Esophagus squamous epithelium (tissue), 5 donors: Measurements from ENCODE around the gene MBD6. TPM values are rescaled to one million over a fixed set of nuclear protein-coding genes. Genes with fewer than 3 reads are reported as not detected.

ENCODE experiments used
- DNase-seq: peaks from one replicate; lab custom pipeline; 2025; lab: John Stamatoyannopoulos, UW
- H3K27ac ChIP-seq, 4 donors: fragments of 200-600 bp; sonication (generic); one replicate each; pipeline ENCODE4 v1.5.1; 2016 to 2019; ENCODE audit warnings: mild to moderate bottlenecking in 1 of 4
- H3K27me3 ChIP-seq, 4 donors: fragments of 200-600 bp; sonication (generic); 1 replicate in 3 of 4; 2 replicates in 1 of 4; pipeline versions ENCODE4 v1.5.1 to v1.6.0; 2017 to 2021; ENCODE audit warnings: antibody characterized with exemption in 1 of 4
- H3K36me3 ChIP-seq, 3 donors: fragments of 200-600 bp; sonication (generic); one replicate each; pipeline ENCODE4 v1.5.1; 2016 to 2019
- H3K4me1 ChIP-seq, 3 donors: fragments of 200-600 bp; sonication (generic); one replicate each; pipeline ENCODE4 v1.5.1; 2017 to 2019
- H3K4me3 ChIP-seq, 4 donors: fragments of 200-600 bp; sonication (generic); 1 replicate in 3 of 4; 2 replicates in 1 of 4; pipeline ENCODE4 v1.5.1; 2016 to 2019; ENCODE audit warnings: mild to moderate bottlenecking in 2 of 4, moderate library complexity in 1 of 4
- H3K9me3 ChIP-seq, 3 donors: fragments of 200-600 bp; sonication (generic); one replicate each; pipeline ENCODE4 v1.5.1; 2016 to 2019
- CTCF ChIP-seq, 6 experiments: fragments of 450-650 bp in 4 of 6; fragments of 200-600 bp in 2 of 6; sonication (generic) in 2 of 6; IDR thresholded peaks; one replicate each; pipeline ENCODE4 v1.5.1; 2016 to 2019; ENCODE audit warnings: antibody characterized with exemption in 6 of 6, mild to moderate bottlenecking in 4 of 6, moderate library complexity in 4 of 6
- POLR2A ChIP-seq, 4 donors: fragments of 450-650 bp; IDR thresholded peaks; one replicate each; pipeline ENCODE4 v1.6.1; 2017; ENCODE audit warnings: antibody characterized with exemption in 4 of 4, mild to moderate bottlenecking in 4 of 4, moderate library complexity in 3 of 4
- WGBS, 2 donors: methylation state at CpG; one replicate each; pipeline ENCODE4 v1.1.5; 2018; 5-methylcytosine and 5-hydroxymethylcytosine counted together
- intact Hi-C: fragments of 100-400 bp; cut with DNase I; formaldehyde crosslinking; loops from one replicate; pipeline ENCODE4 v1.15.0; 2022
- total RNA-seq, 4 donors: library from RNA; depleted of rRNA; stranded (reverse); fragments of >200 nt; gene quantifications; one replicate each; pipeline ENCODE4 v1.1.0, GENCODE V29; 2016
- donor health status: DM: yes; HTN: yes; CAD: no.

Gene MBD6
- total RNA-seq, 4 donors from 2014 or later, result 13.8 to 33.2 (median 17.6) TPM

- 95 to 98% methylated on average over 5 to 6 of the region's 12 CpGs for WGBS, 2 donors
- Histone ChIP-seq H3K9me3 (no peaks in the 10 kb centered on the region), H3K36me3 (peaks cover 44 to 93% (median 73%) of the 10 kb centered on the region in 3 donors), H3K4me3 (no peak overlapping the region), H3K27me3 (no peaks in the 10 kb centered on the region), H3K4me1 (peaks cover 12 to 39% (median 22%) of the 10 kb centered on the region in 3 donors), H3K27ac (no peak overlapping the region)
- intact Hi-C loops, result no loop called here
- TF ChIP-seq CTCF (IDR thresholded peaks at IDR 0.05), result no peak
- TF ChIP-seq POLR2A (IDR thresholded peaks at IDR 0.05), result no peak
- DNase-seq, result no peak
Measured at GRCh38 chr12:57528176-57528575, 5.6 kb downstream of the MBD6 start.

- Histone ChIP-seq H3K9me3 (no peaks in the 10 kb centered on the region), H3K36me3 (peaks cover 44 to 100% (median 79%) of the 10 kb centered on the region in 3 donors), H3K27me3 (no peaks in the 10 kb centered on the region), H3K4me3 (no peak overlapping the region), H3K27ac (no peak overlapping the region), H3K4me1 (peaks cover 4 to 30% (median 16%) of the 10 kb centered on the region in 3 donors)
- intact Hi-C loops, result no loop called here
- 58 to 84% methylated on average over 3 to 8 of the region's 10 CpGs for WGBS, 2 donors
- no peak for DNase-seq
- TF ChIP-seq CTCF (IDR thresholded peaks at IDR 0.05), result no peak
Measured at GRCh38 chr12:57528831-57529555, 6.4 kb downstream of the MBD6 start.

GRCh38 chr12:57529831-57530230 is 7.2 kb downstream of the MBD6 start:
- Histone ChIP-seq H3K4me3 (no peak overlapping the region), H3K4me1 (peaks cover 0 to 22% (median 7%) of the 10 kb centered on the region in 3 donors), H3K27me3 (no peaks in the 10 kb centered on the region), H3K9me3 (no peaks in the 10 kb centered on the region), H3K27ac (no peak overlapping the region), H3K36me3 (peaks cover 50 to 100% (median 82%) of the 10 kb centered on the region in 3 donors)
- TF ChIP-seq POLR2A (IDR thresholded peaks at IDR 0.05) (no peak), CTCF (IDR thresholded peaks at IDR 0.05) (no peak)
- intact Hi-C loops, result no loop called here
- WGBS, 2 donors, result 57 to 66% methylated on average over 6 of the region's 6 CpGs
- no peak for DNase-seq

GRCh38 chr12:57530396-57531142 is 7.9 kb downstream of the MBD6 start:
- no peak for DNase-seq
- Histone ChIP-seq H3K36me3 (peaks cover 43 to 100% (median 81%) of the 10 kb centered on the region in 3 donors), H3K4me1 (peaks cover 0 to 15% (median 0%) of the 10 kb centered on the region in 3 donors), H3K27ac (no peak overlapping the region), H3K27me3 (no peaks in the 10 kb centered on the region), H3K4me3 (no peak overlapping the region), H3K9me3 (no peaks in the 10 kb centered on the region)
- TF ChIP-seq POLR2A (IDR thresholded peaks at IDR 0.05), result no peak
- no peak for TF ChIP-seq CTCF (IDR thresholded peaks at IDR 0.05)
- WGBS, 2 donors, result 70 to 76% methylated on average over 5 of the region's 5 CpGs
- intact Hi-C loops, result no loop called here

GRCh38 chr12:57531836-57532235 is 9.2 kb downstream of the MBD6 start:
- 40 to 43% methylated on average over 1 of the region's 1 CpG for WGBS, 2 donors
- TF ChIP-seq CTCF (IDR thresholded peaks at IDR 0.05), result no peak
- Histone ChIP-seq H3K4me3 (no peak overlapping the region), H3K27me3 (no peaks in the 10 kb centered on the region), H3K27ac (no peak overlapping the region), H3K4me1 (peaks cover 0 to 2% (median 0%) of the 10 kb centered on the region in 3 donors), H3K36me3 (peaks cover 32 to 98% (median 73%) of the 10 kb centered on the region in 3 donors), H3K9me3 (no peaks in the 10 kb centered on the region)
- intact Hi-C loops, result no loop called here
- no peak for DNase-seq
